Neutrophil (primary cell): ENCODE data around the gene EXOC2.

Experiments used
- H3K27ac ChIP-seq: fragments of 200-600 bp; sonication (generic); 2 replicates; pipeline ENCODE4 v1.5.1; 2016; ENCODE audit warnings: mild to moderate bottlenecking, moderate library complexity
- H3K27me3 ChIP-seq: fragments of 200-600 bp; sonication (generic); 2 replicates; pipeline ENCODE4 v1.6.0; 2016; ENCODE audit warnings: mild to moderate bottlenecking
- H3K36me3 ChIP-seq: fragments of 200-600 bp; sonication (generic); 2 replicates; pipeline ENCODE4 v1.5.1; 2017
- H3K4me1 ChIP-seq, 2 experiments: fragments of 200-600 bp in 1 of 2; sonication (generic) in 1 of 2; 1 replicate in 1 of 2; 2 replicates in 1 of 2; pipeline versions ENCODE4 v1.5.1 to v1.6.1; 2013 to 2016; ENCODE audit warnings: low read depth in 1 of 2, low read length in 1 of 2, mild to moderate bottlenecking in 1 of 2, moderate library complexity in 1 of 2; ENCODE audit not compliant: control insufficient read depth in 1 of 2, insufficient read depth in 1 of 2
- H3K4me3 ChIP-seq, 2 experiments: fragments of 200-600 bp in 1 of 2; sonication (generic) in 1 of 2; 1 replicate in 1 of 2; 2 replicates in 1 of 2; pipeline ENCODE4 v1.5.1; 2013 to 2016; ENCODE audit warnings: low read depth in 1 of 2, low read length in 1 of 2, mild to moderate bottlenecking in 1 of 2, moderate library complexity in 1 of 2
- H3K9me3 ChIP-seq: fragments of 200-600 bp; sonication (generic); 2 replicates; pipeline ENCODE4 v1.5.1; 2016
- CTCF ChIP-seq: fragments of 200-600 bp; sonication (generic); IDR thresholded peaks from 2 replicates; pipeline ENCODE4 v1.5.1; 2016; ENCODE audit warnings: antibody characterized with exemption

The EXOC2 gene

GRCh38 chr6:505374-505773 is 187.6 kb downstream of the EXOC2 start:
- no peaks in the 10 kb centered on the region for H3K4me1 ChIP-seq
- no peak for TF ChIP-seq CTCF

GRCh38 chr6:504446-504980 is 188.4 kb downstream of the EXOC2 start:
- H3K27me3 ChIP-seq = no peaks in the 10 kb centered on the region
- no peak overlapping the region for H3K4me3 ChIP-seq
- no peak for TF ChIP-seq CTCF
- H3K9me3 ChIP-seq = no peaks in the 10 kb centered on the region
- peaks cover 17% of the 10 kb centered on the region for H3K36me3 ChIP-seq
- H3K27ac ChIP-seq = no peak overlapping the region
- H3K4me1 ChIP-seq = no peaks in the 10 kb centered on the region

More at GRCh38 chr6:505374-505773, 187.6 kb downstream of the EXOC2 start:
- no peaks in the 10 kb centered on the region for H3K27me3 ChIP-seq
- no peak overlapping the region for H3K27ac ChIP-seq
- H3K9me3 ChIP-seq = no peaks in the 10 kb centered on the region
- H3K4me3 ChIP-seq = no peak overlapping the region
- H3K36me3 ChIP-seq = peaks cover 17% of the 10 kb centered on the region

- no peak overlapping the region for H3K27ac ChIP-seq
- no peak for TF ChIP-seq CTCF
- no peaks in the 10 kb centered on the region for H3K4me1 ChIP-seq
- H3K36me3 ChIP-seq = peaks cover 19% of the 10 kb centered on the region
- no peak overlapping the region for H3K4me3 ChIP-seq
- no peaks in the 10 kb centered on the region for H3K27me3 ChIP-seq
- no peaks in the 10 kb centered on the region for H3K9me3 ChIP-seq
Measured at GRCh38 chr6:503610-504362, 189.2 kb downstream of the EXOC2 start.

- Histone ChIP-seq H3K27me3 (no peaks in the 10 kb centered on the region), H3K27ac (no peak overlapping the region), H3K4me3 (no peak overlapping the region), H3K9me3 (no peaks in the 10 kb centered on the region), H3K4me1 (no peaks in the 10 kb centered on the region), H3K36me3 (peaks cover 21% of the 10 kb centered on the region)
- TF ChIP-seq CTCF = no peak
Measured at GRCh38 chr6:502761-503160, 190.2 kb downstream of the EXOC2 start.

DNA sequence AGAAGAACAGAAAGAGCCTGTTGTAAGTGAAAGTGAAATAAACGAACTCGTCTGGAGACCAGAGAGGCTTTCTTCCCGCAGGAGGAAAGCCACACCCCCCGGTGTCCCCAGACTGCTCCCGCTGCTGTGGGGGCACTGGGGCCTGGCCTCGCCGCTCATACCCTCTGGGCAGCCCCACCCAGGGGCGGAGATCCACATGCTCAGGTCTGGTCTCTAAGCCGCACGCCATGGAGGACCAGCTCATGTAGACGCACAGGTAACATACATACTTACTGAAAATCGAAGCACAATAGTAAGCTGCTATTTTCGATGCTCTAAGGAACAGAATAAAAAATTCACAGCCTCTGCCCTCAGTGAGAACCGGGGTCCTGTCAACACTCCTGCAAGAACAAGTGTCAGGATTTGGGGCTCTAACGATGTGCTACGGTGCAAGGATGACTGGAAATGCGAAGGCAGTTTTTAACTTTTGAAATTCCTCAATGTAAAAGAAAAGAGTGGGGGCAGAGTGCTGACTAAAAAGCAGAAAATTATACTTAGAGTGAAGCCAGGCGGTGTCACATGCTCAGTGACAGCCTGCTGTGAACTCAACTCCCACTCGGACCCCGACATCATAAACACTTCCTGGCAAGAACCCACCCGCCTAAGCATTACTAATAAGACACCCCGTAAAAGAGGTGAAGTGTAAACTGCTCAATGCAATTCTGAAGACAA is 190.9 kb downstream of the EXOC2 start:
- no peaks in the 10 kb centered on the region for H3K27me3 ChIP-seq
- H3K9me3 ChIP-seq = no peaks in the 10 kb centered on the region
- peaks cover 23% of the 10 kb centered on the region for H3K36me3 ChIP-seq
- H3K27ac ChIP-seq = no peak overlapping the region
- H3K4me3 ChIP-seq = no peak overlapping the region
- TF ChIP-seq CTCF = no peak
- H3K4me1 ChIP-seq = no peaks in the 10 kb centered on the region
